NCI-H2029 treated with DMSO at 0.1 percent for 48 hours (cell line): ENCODE measurements around the gene TMEM212.
"Not testable (repeated sequence)": the region's sequence is repeated elsewhere in the genome, so short reads cannot be mapped to it uniquely, and the experiment has no call there.

ENCODE experiments used
- DNase-seq: peaks from one replicate; lab custom pipeline; 2025; lab: John Stamatoyannopoulos, UW

TMEM212 gene

DNA sequence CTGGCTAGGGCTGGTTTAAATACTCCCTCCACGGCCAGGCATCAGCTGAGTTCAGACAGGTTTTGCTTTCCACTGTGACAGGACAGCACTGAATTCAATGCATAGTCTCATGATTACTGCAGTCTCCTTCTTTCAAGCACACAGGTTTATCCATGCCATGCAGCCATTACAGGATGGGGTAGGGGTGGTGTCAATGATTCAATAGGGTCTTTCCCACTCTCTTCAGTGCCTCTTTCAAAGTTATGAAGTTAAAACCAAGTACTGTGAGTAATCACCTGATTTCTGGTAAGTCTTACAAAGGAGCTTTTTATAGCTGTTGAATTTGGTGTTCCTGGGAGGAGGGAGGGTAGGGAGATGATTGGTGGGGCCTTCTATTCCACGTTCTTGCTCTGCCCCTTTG, 47.2 kb downstream of the TMEM212 start:
- no peak for DNase-seq

GRCh38 chr3:171892457-171892856, 49.3 kb downstream of the TMEM212 start:
- DNase-seq: no peak

GRCh38 chr3:171895291-171895690, 52.1 kb downstream of the TMEM212 start:
- no peak for DNase-seq

DNA sequence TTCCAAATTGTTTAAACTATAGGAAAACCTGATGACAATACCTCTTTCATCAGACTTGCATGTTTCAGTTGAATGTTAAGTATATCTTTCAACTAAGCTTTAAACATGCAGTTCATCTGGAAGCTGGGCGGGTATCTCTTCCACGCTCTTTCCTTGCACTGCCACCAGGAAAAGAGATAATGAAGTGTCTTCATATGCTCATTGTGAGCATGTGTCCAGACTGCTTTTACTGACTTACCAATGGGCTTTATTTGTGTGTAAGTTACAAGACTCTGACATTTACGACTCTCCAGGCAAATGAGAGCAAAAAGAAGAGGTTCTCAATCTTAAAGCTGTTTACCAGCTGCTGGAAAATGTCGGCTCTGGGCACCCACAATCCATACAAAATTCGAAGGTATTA, 52.8 kb downstream of the TMEM212 start:
- DNase-seq: no peak

GRCh38 chr3:171896316-171896715, 53.2 kb downstream of the TMEM212 start:
- no peak for DNase-seq

DNA sequence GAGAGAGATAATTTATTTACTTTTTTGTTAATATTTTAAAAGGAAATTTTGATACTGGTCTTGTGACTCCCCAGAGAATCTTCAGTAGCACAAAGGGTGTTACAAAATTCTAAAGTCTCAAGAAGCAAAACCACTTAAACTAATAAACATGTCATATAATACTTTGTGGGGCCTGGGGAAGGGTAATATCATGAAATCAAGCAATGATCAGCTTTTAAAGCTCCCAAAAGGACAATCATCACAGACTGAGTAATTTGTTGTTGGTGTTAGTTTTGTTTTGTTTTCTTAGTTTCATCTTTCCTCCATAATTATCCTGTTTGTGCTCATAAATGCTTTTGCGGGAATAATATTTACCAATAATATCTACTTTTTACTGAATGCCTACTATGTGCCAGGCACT, 55.0 kb downstream of the TMEM212 start:
- no peak for DNase-seq

- DNase-seq: no peak
Observed at GRCh38 chr3:171900446-171900845, 57.3 kb downstream of the TMEM212 start.

- DNase-seq: no peak
Observed at GRCh38 chr3:171901615-171902312, 58.6 kb downstream of the TMEM212 start.

DNA sequence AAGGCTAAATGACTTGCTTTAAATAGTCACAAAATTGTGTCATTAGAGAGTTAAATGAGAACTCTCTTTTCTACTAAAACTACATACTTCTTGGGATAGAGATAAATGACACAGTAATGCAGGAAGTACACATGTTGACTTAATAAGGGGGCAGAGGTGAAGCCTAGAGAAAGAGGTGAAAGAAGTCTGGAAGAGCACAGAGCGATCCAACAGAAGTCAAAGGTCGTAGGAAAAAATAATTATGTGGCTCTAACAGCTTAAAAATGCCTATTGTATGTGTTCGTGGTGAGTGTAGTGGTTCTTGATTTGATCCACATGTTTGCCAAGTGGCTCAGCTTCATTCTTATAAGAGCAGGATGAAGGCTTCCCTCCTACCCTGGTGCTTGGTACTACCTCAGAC, 61.7 kb downstream of the TMEM212 start:
- DNase-seq: no peak

GRCh38 chr3:171906503-171906902, 63.4 kb downstream of the TMEM212 start:
- DNase-seq: not testable (repeated sequence)

- no peak for DNase-seq
Observed at GRCh38 chr3:171906951-171907676, 64.0 kb downstream of the TMEM212 start.

DNA sequence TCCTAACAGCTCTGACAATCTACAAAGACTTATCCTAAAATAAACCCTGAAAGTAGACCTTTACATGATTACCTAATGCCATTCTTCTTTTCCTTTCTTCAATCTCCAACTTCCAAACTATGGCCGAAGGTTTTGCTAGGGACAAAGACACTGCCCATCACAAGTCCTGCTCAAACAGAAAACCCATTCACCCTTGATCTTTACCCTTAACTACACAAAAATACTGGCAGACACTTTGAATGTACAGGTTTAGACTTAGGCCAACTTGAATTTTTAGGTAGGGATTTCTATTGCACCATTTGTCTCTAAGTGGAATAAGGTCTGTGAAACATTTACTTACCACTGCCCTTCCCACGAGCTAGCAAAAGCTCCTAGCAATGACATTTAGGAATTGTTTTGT, 64.6 kb downstream of the TMEM212 start:
- no peak for DNase-seq

DNA sequence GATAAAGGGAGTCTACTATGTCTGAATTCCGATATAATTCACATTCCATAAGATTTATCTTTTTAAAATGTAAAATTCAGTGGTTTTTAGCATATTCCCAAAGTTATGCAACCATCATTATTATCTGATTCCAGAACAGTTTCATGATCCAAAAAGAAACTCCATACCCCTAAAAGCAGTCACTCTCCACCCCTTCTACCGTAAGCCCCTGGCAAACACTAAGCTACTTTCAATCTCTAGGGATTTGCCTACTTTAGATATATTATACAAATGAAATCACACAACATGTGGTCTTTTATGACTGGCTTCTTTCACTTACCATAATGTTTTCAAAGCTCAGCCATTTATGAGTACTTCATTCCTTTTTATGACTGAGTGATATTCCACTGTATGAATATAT, 65.6 kb downstream of the TMEM212 start:
- no peak for DNase-seq
